Suprapubic skin (tissue), 4 donors: ENCODE measurements around the gene CD1E. TPM values are rescaled to one million over a fixed set of nuclear protein-coding genes. Genes with fewer than 3 reads are reported as not detected.

Experiments
- DNase-seq, 2 donors: peaks; one replicate each; pipeline ENCODE4 v3.0.0-alpha.2; 2019; ENCODE audit warnings: low spot score in 2 of 2
- H3K27ac ChIP-seq: fragments of 200-600 bp; sonication (generic); one replicate; pipeline ENCODE4 v1.5.1; 2019
- H3K27me3 ChIP-seq: fragments of 200-600 bp; sonication (generic); one replicate; pipeline ENCODE4 v1.5.1; 2019
- H3K36me3 ChIP-seq: fragments of 200-600 bp; sonication (generic); one replicate; pipeline ENCODE4 v1.5.1; 2019
- H3K4me1 ChIP-seq: fragments of 200-600 bp; sonication (generic); one replicate; pipeline ENCODE4 v1.5.1; 2019
- H3K4me3 ChIP-seq: fragments of 200-600 bp; sonication (generic); one replicate; pipeline ENCODE4 v1.5.1; 2019; ENCODE audit warnings: mild to moderate bottlenecking
- H3K9me3 ChIP-seq: fragments of 200-600 bp; sonication (generic); one replicate; pipeline ENCODE4 v1.5.1; 2019
- EP300 ChIP-seq: sonication (generic); formaldehyde crosslinking; IDR thresholded peaks from one replicate; pipeline ENCODE4 v1.6.1; 2017; ENCODE audit warnings: antibody characterized with exemption
- POLR2A ChIP-seq, 2 donors: fragments of 450-650 bp; IDR thresholded peaks; one replicate each; pipeline ENCODE4 v1.6.1; 2017; ENCODE audit warnings: antibody characterized with exemption in 2 of 2, mild to moderate bottlenecking in 2 of 2, moderate library complexity in 2 of 2
- POLR2AphosphoS5 ChIP-seq, 3 donors: sonication (generic); formaldehyde crosslinking; IDR thresholded peaks; one replicate each; pipeline ENCODE4 v1.6.1; 2017; ENCODE audit warnings: antibody characterized with exemption in 3 of 3
- WGBS: methylation state at CpG from one replicate; pipeline ENCODE4 v1.1.5; 2018; 5-methylcytosine and 5-hydroxymethylcytosine counted together
- total RNA-seq, 4 donors: library from RNA; depleted of rRNA; stranded (reverse); fragments of >200 nt; gene quantifications; one replicate each; pipeline ENCODE4 v1.1.0, GENCODE V29; 2016
- TF ChIP-seq, protein P1 (sequence below), 2 donors: fragments of 200-600 bp in 1 of 2; fragments of 450-650 bp in 1 of 2; sonication (generic) in 1 of 2; IDR thresholded peaks; one replicate each; pipeline ENCODE4 v1.5.1; 2016 to 2019; ENCODE audit warnings: antibody characterized with exemption in 2 of 2, mild to moderate bottlenecking in 1 of 2, moderate library complexity in 1 of 2

The CD1E gene
- 10 to 100 TPM in 1 of 4 donors, 1 to 10 TPM in 3; 4.9 to 10.5 (median 9.4) TPM for total RNA-seq

DNA sequence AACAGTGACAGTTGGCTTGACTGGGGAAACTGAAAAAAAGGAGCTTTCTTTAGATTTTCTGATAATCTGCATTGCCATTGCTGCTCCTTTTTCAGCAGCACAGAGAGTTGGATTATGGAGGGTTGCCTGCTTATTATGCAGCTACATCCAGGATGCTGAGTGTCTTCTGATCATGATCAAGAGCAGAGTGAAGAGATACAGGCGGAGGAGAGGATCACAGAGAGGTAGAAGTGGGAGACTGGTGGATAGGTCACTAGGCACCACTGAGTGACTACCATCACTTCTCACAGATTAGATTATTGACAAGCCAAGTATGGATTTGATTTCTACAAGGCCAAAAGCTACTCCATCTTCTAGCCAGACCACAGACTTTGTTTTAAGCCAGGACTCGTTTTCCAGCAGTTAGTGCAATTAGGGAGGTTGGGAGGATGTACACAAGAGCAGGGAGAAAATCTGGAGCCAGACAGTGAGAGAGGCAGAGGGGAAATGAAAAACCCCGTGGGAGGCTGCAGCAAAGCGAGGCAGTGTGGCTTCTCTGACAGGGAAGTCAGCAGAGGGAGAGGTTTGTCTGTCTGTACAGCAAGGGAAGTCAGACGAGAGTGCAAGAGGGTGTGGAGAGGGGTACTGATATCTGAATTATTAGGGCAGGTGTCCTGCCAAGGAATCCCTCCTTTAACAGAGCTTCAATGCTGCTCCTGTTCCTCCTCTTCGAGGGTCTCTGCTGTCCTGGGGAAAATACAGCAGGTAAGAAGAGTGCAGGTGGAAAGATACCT, at the start of gene CD1E:
CD1E (plus strand) TSS at position 592 of the 773 bp plus-strand sequence; CDS start at position 687, 95 bp downstream.
- H3K4me3 ChIP-seq: no peak within 1 kb of the TSS
- no peaks in the 10 kb centered on the region for H3K27me3 ChIP-seq
- H3K27ac ChIP-seq: no peak within 1 kb of the TSS
- no peaks in the 10 kb centered on the region for H3K4me1 ChIP-seq
- WGBS: 51% methylated on average over 6 of the region's 6 CpGs
- no peaks in the 10 kb centered on the region for H3K9me3 ChIP-seq
- H3K36me3 ChIP-seq: no peaks in the 10 kb centered on the region
- TF ChIP-seq EP300: no peak
- TF ChIP-seq POLR2A (IDR thresholded peaks at IDR 0.05): no peak
- TF ChIP-seq POLR2AphosphoS5 (IDR thresholded peaks at IDR 0.05): no peak
- TF ChIP-seq, protein P1, sequence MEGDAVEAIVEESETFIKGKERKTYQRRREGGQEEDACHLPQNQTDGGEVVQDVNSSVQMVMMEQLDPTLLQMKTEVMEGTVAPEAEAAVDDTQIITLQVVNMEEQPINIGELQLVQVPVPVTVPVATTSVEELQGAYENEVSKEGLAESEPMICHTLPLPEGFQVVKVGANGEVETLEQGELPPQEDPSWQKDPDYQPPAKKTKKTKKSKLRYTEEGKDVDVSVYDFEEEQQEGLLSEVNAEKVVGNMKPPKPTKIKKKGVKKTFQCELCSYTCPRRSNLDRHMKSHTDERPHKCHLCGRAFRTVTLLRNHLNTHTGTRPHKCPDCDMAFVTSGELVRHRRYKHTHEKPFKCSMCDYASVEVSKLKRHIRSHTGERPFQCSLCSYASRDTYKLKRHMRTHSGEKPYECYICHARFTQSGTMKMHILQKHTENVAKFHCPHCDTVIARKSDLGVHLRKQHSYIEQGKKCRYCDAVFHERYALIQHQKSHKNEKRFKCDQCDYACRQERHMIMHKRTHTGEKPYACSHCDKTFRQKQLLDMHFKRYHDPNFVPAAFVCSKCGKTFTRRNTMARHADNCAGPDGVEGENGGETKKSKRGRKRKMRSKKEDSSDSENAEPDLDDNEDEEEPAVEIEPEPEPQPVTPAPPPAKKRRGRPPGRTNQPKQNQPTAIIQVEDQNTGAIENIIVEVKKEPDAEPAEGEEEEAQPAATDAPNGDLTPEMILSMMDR (IDR thresholded peaks at IDR 0.05): no peak
- no peak for DNase-seq

GRCh38 chr1:158310623-158311022, 43.1 kb upstream of the CD1E start:
- Histone ChIP-seq H3K36me3 (no peaks in the 10 kb centered on the region), H3K9me3 (peaks cover 8% of the 10 kb centered on the region), H3K27me3 (no peaks in the 10 kb centered on the region), H3K4me3 (no peak overlapping the region), H3K4me1 (no peaks in the 10 kb centered on the region), H3K27ac (no peak overlapping the region)
- DNase-seq: no peak
- 96% methylated on average over 1 of the region's 1 CpG for WGBS
- TF ChIP-seq EP300: no peak
- no peak for TF ChIP-seq POLR2AphosphoS5 (IDR thresholded peaks at IDR 0.05)
- TF ChIP-seq, protein P1 (IDR thresholded peaks at IDR 0.05): no peak
- TF ChIP-seq POLR2A (IDR thresholded peaks at IDR 0.05): no peak

DNA sequence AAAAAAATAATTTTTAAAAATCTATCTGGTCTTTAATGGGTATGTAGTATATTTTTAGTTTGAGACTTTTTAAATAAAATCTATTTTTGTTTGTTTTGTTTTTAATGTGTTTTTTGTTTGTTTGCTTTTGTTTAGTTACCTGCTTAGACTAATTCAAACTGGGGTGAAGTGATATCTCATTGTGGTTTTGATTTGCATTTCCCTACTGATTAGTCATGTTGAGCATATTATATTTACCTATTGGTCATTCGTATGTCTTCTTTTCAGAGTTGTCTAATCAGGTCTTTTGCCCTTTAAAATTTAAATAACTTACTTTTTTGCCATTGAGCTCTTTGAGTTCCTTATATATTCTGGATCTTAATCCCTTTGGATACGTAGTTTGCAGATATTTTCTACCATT, 42.6 kb upstream of the CD1E start:
- TF ChIP-seq, protein P1 (IDR thresholded peaks at IDR 0.05): no peak
- no peak for TF ChIP-seq POLR2AphosphoS5 (IDR thresholded peaks at IDR 0.05)
- no peak for TF ChIP-seq EP300
- TF ChIP-seq POLR2A (IDR thresholded peaks at IDR 0.05): no peak

DNA sequence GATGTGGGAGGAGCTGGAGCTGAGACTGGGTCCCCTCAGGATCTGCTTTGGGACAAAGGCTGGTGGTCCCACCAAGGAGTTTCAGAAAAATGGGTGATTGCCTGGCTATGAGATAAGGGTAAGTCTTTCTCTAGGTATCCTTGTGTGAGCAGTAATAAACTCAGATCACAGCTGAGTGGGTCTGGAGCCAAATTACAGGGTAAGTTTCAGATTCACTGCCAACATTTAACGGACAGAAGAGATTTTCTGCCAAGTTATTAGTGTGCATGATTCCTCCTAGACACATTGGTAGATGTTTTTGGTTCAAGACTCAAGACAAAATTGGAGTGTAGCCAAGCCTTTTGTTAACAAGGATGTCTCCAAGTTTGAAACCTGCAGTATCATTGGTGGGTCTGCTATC, 29.8 kb upstream of the CD1E start:
- TF ChIP-seq POLR2A (IDR thresholded peaks at IDR 0.05) (no peak), EP300 (no peak), POLR2AphosphoS5 (IDR thresholded peaks at IDR 0.05) (no peak)
- TF ChIP-seq, protein P1 (IDR thresholded peaks at IDR 0.05): no peak
- H3K27me3 ChIP-seq: no peaks in the 10 kb centered on the region
- H3K27ac ChIP-seq: no peak overlapping the region
- H3K9me3 ChIP-seq: peaks cover 4% of the 10 kb centered on the region
- no peaks in the 10 kb centered on the region for H3K36me3 ChIP-seq
- no peak for DNase-seq
- no peaks in the 10 kb centered on the region for H3K4me1 ChIP-seq
- H3K4me3 ChIP-seq: no peak overlapping the region
- WGBS: 53% methylated on average over 1 of the region's 1 CpG

More for the DNA sequence above, 42.6 kb upstream of the CD1E start:
- no peaks in the 10 kb centered on the region for H3K36me3 ChIP-seq
- H3K4me3 ChIP-seq: no peak overlapping the region
- 72% methylated on average over 2 of the region's 2 CpGs for WGBS
- H3K9me3 ChIP-seq: peaks cover 8% of the 10 kb centered on the region
- no peak for DNase-seq
- H3K27me3 ChIP-seq: no peaks in the 10 kb centered on the region
- H3K27ac ChIP-seq: no peak overlapping the region
- no peaks in the 10 kb centered on the region for H3K4me1 ChIP-seq

DNA sequence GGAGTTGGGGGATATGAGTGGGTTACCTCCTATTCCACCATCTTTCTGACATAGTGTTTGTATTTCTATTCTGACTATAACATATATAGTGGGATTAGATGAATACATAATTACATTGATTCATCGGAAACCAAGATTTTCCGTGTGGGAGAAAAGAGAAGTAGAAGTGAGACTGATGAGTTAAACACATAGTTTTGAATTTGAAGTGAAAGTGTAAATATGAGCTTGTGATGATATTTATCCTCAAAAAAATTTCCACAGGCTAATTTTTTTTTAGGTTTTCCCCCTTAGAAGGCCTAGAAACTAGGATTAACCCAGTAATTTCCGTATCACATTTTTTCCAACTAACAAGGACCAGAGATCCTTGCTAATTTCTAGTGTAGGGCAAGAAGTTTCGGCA, 29.3 kb upstream of the CD1E start:
- WGBS: 93% methylated on average over 4 of the region's 4 CpGs
- no peak for TF ChIP-seq EP300
- TF ChIP-seq, protein P1 (IDR thresholded peaks at IDR 0.05): no peak
- no peak for TF ChIP-seq POLR2AphosphoS5 (IDR thresholded peaks at IDR 0.05)
- no peak for TF ChIP-seq POLR2A (IDR thresholded peaks at IDR 0.05)
- H3K9me3 ChIP-seq: peaks cover 4% of the 10 kb centered on the region

More for the DNA sequence above, 29.3 kb upstream of the CD1E start:
- DNase-seq: no peak
- Histone ChIP-seq H3K36me3 (no peaks in the 10 kb centered on the region), H3K27me3 (no peaks in the 10 kb centered on the region), H3K27ac (no peak overlapping the region), H3K4me3 (no peak overlapping the region), H3K4me1 (no peaks in the 10 kb centered on the region)
